ENCODE data around the gene CKS2. TPM values are rescaled to one million over a fixed set of nuclear protein-coding genes. Genes with fewer than 3 reads are reported as not detected.

CKS2 gene
- total RNA-seq, 1 donor from 2014 or later = 24.5 TPM

- H3K9me3 Mint-ChIP-seq (ENCODE audit: low read depth) = no peaks in the 10 kb centered on the region
- DNase-seq (ENCODE audit: low spot score) = no peak
- H3K27me3 Mint-ChIP-seq (ENCODE audit: low read depth) = no peaks in the 10 kb centered on the region
- H3K27ac Mint-ChIP-seq (ENCODE audit: unreplicated experiment) = no peak overlapping the region
- no peak overlapping the region for H3K4me3 Mint-ChIP-seq (ENCODE audit: unreplicated experiment)
- H3K4me1 Mint-ChIP-seq (ENCODE audit: low read depth) = no peaks in the 10 kb centered on the region
- H3K36me3 Mint-ChIP-seq (ENCODE audit: low read depth) = peaks cover 30% of the 10 kb centered on the region
- TF ChIP-seq CTCF (IDR thresholded peaks at IDR 0.05) = no peak
These were observed 51.8 kb downstream of the CKS2 start for GRCh38 chr9:89362647-89363310.

- Mint-ChIP-seq H3K4me3 (ENCODE audit: unreplicated experiment) (no peak overlapping the region), H3K4me1 (ENCODE audit: low read depth) (no peaks in the 10 kb centered on the region), H3K9me3 (ENCODE audit: low read depth) (no peaks in the 10 kb centered on the region), H3K27ac (ENCODE audit: unreplicated experiment) (no peak overlapping the region), H3K27me3 (ENCODE audit: low read depth) (no peaks in the 10 kb centered on the region), H3K36me3 (ENCODE audit: low read depth) (peaks cover 28% of the 10 kb centered on the region)
- no peak for TF ChIP-seq CTCF (IDR thresholded peaks at IDR 0.05)
- DNase-seq (ENCODE audit: low spot score) = no peak
These were observed 52.3 kb downstream of the CKS2 start for GRCh38 chr9:89363311-89363670.

GRCh38 chr9:89363921-89364665 is 53.1 kb downstream of the CKS2 start:
- Mint-ChIP-seq H3K36me3 (ENCODE audit: low read depth) (peaks cover 23% of the 10 kb centered on the region), H3K4me1 (ENCODE audit: low read depth) (no peaks in the 10 kb centered on the region), H3K27me3 (ENCODE audit: low read depth) (no peaks in the 10 kb centered on the region), H3K9me3 (ENCODE audit: low read depth) (no peaks in the 10 kb centered on the region), H3K4me3 (ENCODE audit: unreplicated experiment) (no peak overlapping the region), H3K27ac (ENCODE audit: unreplicated experiment) (no peak overlapping the region)
- TF ChIP-seq CTCF (IDR thresholded peaks at IDR 0.05) = no peak
- DNase-seq (ENCODE audit: low spot score) = no peak

- H3K27ac Mint-ChIP-seq (ENCODE audit: unreplicated experiment) = no peak overlapping the region
- no peak for DNase-seq (ENCODE audit: low spot score)
- no peaks in the 10 kb centered on the region for H3K27me3 Mint-ChIP-seq (ENCODE audit: low read depth)
- no peaks in the 10 kb centered on the region for H3K9me3 Mint-ChIP-seq (ENCODE audit: low read depth)
- no peak overlapping the region for H3K4me3 Mint-ChIP-seq (ENCODE audit: unreplicated experiment)
- H3K4me1 Mint-ChIP-seq (ENCODE audit: low read depth) = no peaks in the 10 kb centered on the region
- H3K36me3 Mint-ChIP-seq (ENCODE audit: low read depth) = peaks cover 19% of the 10 kb centered on the region
- TF ChIP-seq CTCF (IDR thresholded peaks at IDR 0.05) = no peak
These were observed 53.9 kb downstream of the CKS2 start for GRCh38 chr9:89364666-89365531.

GRCh38 chr9:89365532-89365912 is 54.5 kb downstream of the CKS2 start:
- no peak overlapping the region for H3K27ac Mint-ChIP-seq (ENCODE audit: unreplicated experiment)
- no peaks in the 10 kb centered on the region for H3K9me3 Mint-ChIP-seq (ENCODE audit: low read depth)
- H3K4me3 Mint-ChIP-seq (ENCODE audit: unreplicated experiment) = no peak overlapping the region

More at GRCh38 chr9:89365532-89365912, 54.5 kb downstream of the CKS2 start:
- DNase-seq (ENCODE audit: low spot score) = no peak
- peaks cover 14% of the 10 kb centered on the region for H3K36me3 Mint-ChIP-seq (ENCODE audit: low read depth)
- TF ChIP-seq CTCF (IDR thresholded peaks at IDR 0.05) = no peak
- H3K4me1 Mint-ChIP-seq (ENCODE audit: low read depth) = no peaks in the 10 kb centered on the region
- H3K27me3 Mint-ChIP-seq (ENCODE audit: low read depth) = no peaks in the 10 kb centered on the region

Measured in chondrocyte (in vitro differentiated cells).